Pancreas (tissue), 10 donors: Measurements from ENCODE around the gene RPL21. TPM values are rescaled to one million over a fixed set of nuclear protein-coding genes. Genes with fewer than 3 reads are reported as not detected.
A peak's percentile ranks its signal among the peaks of the same experiment; 100 is the strongest.
"Not testable (repeated sequence)": the region's sequence is repeated elsewhere in the genome, so short reads cannot be mapped to it uniquely, and the experiment has no call there.

ENCODE experiments used
- ATAC-seq, 4 donors: fragments of 200-7000 bp; cut with Tn5 transposase; one replicate each; pipeline versions ENCODE4 v1.8.0 to v1.9.1; 2020; ENCODE audit warnings: mild to moderate bottlenecking in 4 of 4, moderate library complexity in 4 of 4
- DNase-seq, 6 donors: peaks; one replicate each; pipeline ENCODE4 v3.0.0-alpha.2; 2020
- FAIRE-seq: peaks from 2 replicates; lab custom pipeline; 2012; peaks lifted over from hg19 to GRCh38; lab: Jason Lieb, UNC
- H3K27ac ChIP-seq, 4 donors: fragments of 200-600 bp; sonication (generic); 1 replicate in 3 of 4; 2 replicates in 1 of 4; pipeline versions ENCODE4 v1.5.0 to v1.8.0; 2020
- H3K27me3 ChIP-seq, 4 donors: fragments of 200-600 bp; one replicate each; pipeline ENCODE4 v1.8.0; 2021
- H3K36me3 ChIP-seq, 3 donors: fragments of 200-600 bp; sonication (generic) in 1 of 3; one replicate each; pipeline versions ENCODE4 v1.5.0 to v1.8.0; 2020 to 2021
- H3K4me1 ChIP-seq, 3 donors: fragments of 200-600 bp; one replicate each; pipeline ENCODE4 v1.8.0; 2021
- H3K4me3 ChIP-seq, 4 donors: fragments of 200-600 bp; sonication (generic) in 2 of 4; one replicate each; pipeline versions ENCODE4 v1.5.0 to v1.8.0; 2020 to 2021
- H3K9me3 ChIP-seq, 4 donors: fragments of 200-600 bp; one replicate each; pipeline ENCODE4 v1.8.0; 2021
- WGBS, 2 donors: extraction: QIAGEN DNeasy Blood & Tissue Kit; methylation state at CpG; one replicate each; pipeline ENCODE4 v1.1.7; 2013; 5-methylcytosine and 5-hydroxymethylcytosine counted together
- intact Hi-C, 3 donors: fragments of 100-400 bp; cut with DNase I; formaldehyde crosslinking; loops; one replicate each; pipeline versions ENCODE4 v1.11.1 to v1.14.2; 2022
- polyA plus RNA-seq, 2 donors: library from polyadenylated mRNA; stranded (reverse); fragments of 200-250 nt; gene quantifications; one replicate each; pipeline ENCODE4 v1.2.3, GENCODE V29; 2013
- total RNA-seq, 6 donors: library from RNA; stranded (reverse); fragmentation: NEBNext Ultra II Directional in 4 of 6; extraction: Animal tissue kit (Norgen Biotek cat#: 25700) in 4 of 6; gene quantifications; one replicate each; pipeline versions ENCODE4 v1.2.1 to v1.2.4, GENCODE V29; 2021 to 2023
- TF ChIP-seq, protein P1 (sequence below), 4 donors: fragments of 200-600 bp; sonication (generic) in 3 of 4; IDR thresholded peaks; one replicate each; pipeline versions ENCODE4 v1.5.0 to v1.8.0; 2021; ENCODE audit warnings: antibody characterized with exemption in 4 of 4
- donor health status: healthy with polysubstance abuse.
- donor health status: DM: no; HTN: no; CAD: no; lungs with moderate emphysema.
- donor health status: DM: no; HTN: no; CAD: no.
- donor health status: control.
- donor health status: control.
- donor health status: Bipolar disorder and iron deficiency.
- donor health status: DM: yes; HTN: yes; CAD: no.
- donor health status: DM: no; HTN: no; CAD: no.
- donor health status: DM: no; HTN: no; CAD: no.
- donor health status: DM: yes; HTN: yes; CAD: no.

The RPL21 gene
- total and polyA plus RNA-seq, 8 donors: 376 to 844 (median 686) TPM

DNA sequence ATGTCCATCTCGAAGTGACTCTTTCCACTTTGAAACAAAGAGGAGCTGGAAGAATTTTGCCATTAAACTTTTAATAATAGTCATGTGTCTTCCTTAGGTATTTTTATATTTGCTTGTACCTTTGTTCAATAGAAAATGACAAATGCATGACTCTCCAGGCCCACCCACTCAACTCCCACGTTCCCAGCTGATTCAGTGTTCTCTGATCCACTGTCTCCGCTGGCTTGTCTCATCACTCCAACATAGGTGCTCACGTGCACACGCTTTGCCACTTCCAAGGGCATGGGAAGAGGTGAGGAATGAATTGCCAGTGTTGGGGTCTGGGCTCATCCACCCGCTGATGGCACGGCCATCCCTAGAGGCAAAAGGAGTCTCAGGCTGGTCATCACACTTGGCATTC lies 43.7 kb downstream of the RPL21 start:
- ATAC-seq (no peak), FAIRE-seq (no peak)
- 70 to 84% methylated on average over 7 of the region's 7 CpGs for WGBS, 2 donors

DNA sequence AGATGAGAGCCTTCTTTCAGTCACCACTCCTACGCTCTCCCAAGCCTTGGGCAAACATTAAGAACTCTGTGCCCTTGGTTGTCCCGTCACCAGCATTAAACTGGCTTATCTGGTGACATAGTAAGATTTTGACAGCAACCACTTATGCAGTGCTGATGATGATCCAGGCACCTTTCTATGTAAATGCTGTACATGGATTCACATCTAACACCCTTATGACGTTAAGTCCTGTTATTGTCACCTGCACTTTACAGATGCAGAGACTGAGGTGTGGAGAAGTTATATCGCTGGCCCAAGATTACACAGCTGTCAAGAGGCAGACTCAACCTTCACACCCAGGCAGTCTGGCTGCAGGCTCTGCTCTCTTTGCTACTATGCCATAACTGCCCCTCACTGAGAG lies 44.3 kb downstream of the RPL21 start:
- Histone ChIP-seq H3K36me3 (no peaks in the 10 kb centered on the region), H3K27me3 (no peaks in the 10 kb centered on the region), H3K4me3 (no peak overlapping the region), H3K4me1 (no peaks in the 10 kb centered on the region), H3K9me3 (no peaks in the 10 kb centered on the region), H3K27ac (no peak overlapping the region)
- ATAC-seq (no peak), FAIRE-seq (no peak), DNase-seq (no peak)
- 63 to 71% methylated on average over 4 of the region's 4 CpGs for WGBS, 2 donors
- intact Hi-C loops: no loop called here
- TF ChIP-seq, protein P1, sequence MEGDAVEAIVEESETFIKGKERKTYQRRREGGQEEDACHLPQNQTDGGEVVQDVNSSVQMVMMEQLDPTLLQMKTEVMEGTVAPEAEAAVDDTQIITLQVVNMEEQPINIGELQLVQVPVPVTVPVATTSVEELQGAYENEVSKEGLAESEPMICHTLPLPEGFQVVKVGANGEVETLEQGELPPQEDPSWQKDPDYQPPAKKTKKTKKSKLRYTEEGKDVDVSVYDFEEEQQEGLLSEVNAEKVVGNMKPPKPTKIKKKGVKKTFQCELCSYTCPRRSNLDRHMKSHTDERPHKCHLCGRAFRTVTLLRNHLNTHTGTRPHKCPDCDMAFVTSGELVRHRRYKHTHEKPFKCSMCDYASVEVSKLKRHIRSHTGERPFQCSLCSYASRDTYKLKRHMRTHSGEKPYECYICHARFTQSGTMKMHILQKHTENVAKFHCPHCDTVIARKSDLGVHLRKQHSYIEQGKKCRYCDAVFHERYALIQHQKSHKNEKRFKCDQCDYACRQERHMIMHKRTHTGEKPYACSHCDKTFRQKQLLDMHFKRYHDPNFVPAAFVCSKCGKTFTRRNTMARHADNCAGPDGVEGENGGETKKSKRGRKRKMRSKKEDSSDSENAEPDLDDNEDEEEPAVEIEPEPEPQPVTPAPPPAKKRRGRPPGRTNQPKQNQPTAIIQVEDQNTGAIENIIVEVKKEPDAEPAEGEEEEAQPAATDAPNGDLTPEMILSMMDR (IDR thresholded peaks at IDR 0.05): no peak

More for the DNA sequence above, 43.7 kb downstream of the RPL21 start:
- intact Hi-C loops: no loop called here
- DNase-seq: no peak
- TF ChIP-seq, protein P1 (IDR thresholded peaks at IDR 0.05): no peak
- no peak overlapping the region for H3K27ac ChIP-seq
- H3K9me3 ChIP-seq: no peaks in the 10 kb centered on the region
- H3K36me3 ChIP-seq: no peaks in the 10 kb centered on the region
- H3K27me3 ChIP-seq: no peaks in the 10 kb centered on the region
- H3K4me1 ChIP-seq: no peaks in the 10 kb centered on the region
- H3K4me3 ChIP-seq: no peak overlapping the region

DNA sequence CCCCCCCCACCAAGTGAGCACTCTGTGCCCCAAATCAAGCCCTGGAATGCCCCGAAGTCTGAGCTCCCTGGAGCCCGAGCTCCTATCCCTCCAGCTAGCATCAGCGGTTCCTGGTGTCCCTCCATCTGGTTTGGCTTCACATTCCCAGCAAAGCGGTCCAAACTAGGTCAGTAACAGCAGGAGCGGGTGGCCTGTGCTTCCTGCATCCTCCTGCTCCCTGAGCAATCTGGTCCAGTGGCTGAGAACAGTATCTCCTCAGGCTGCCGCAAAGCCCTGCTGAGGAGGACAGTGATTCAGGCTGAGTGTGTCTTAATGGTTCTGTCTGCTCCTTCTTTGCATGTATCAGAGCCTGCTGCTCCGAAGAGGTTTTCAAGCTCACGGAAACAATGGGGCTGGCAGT lies 45.1 kb downstream of the RPL21 start:
- FAIRE-seq (no peak), ATAC-seq (no peak), DNase-seq (no peak)
- intact Hi-C loops: no loop called here
- Histone ChIP-seq H3K4me3 (no peak overlapping the region), H3K36me3 (no peaks in the 10 kb centered on the region), H3K27me3 (no peaks in the 10 kb centered on the region), H3K9me3 (no peaks in the 10 kb centered on the region), H3K27ac (no peak overlapping the region), H3K4me1 (no peaks in the 10 kb centered on the region)
- TF ChIP-seq, protein P1 (IDR thresholded peaks at IDR 0.05): no peak
- 82 to 83% methylated on average over 8 of the region's 8 CpGs for WGBS, 2 donors

DNA sequence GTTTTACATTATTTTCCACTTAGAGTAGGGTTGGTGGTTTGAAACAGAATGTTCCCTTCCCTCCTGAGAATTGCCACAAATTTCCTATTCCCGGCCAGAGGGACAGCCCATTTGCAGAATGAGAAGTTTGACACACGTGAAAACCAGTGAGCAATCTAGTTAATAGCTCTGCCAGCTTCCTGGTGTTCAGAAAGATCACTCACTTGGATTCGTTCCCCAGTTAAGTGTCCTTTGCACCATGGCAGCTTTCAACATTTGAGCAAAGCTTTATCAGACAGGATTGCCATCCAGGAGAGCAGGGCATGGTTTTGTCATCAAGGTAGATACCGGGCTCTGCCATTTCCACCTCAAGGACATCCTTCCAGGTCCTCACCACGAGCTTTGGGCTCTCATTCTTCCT lies 47.5 kb downstream of the RPL21 start:
- WGBS, 2 donors: 33 to 37% methylated on average over 5 of the region's 5 CpGs
- no peaks in the 10 kb centered on the region for H3K36me3 ChIP-seq
- intact Hi-C loops: no loop called here
- DNase-seq (no peak), FAIRE-seq (no peak), ATAC-seq (peak in 1 of 4 donors; percentile 24)
- no peak overlapping the region for H3K27ac ChIP-seq
- no peaks in the 10 kb centered on the region for H3K4me1 ChIP-seq
- TF ChIP-seq, protein P1 (IDR thresholded peaks at IDR 0.05): no peak
- no peaks in the 10 kb centered on the region for H3K9me3 ChIP-seq
- H3K27me3 ChIP-seq: no peaks in the 10 kb centered on the region
- H3K4me3 ChIP-seq: no peak overlapping the region

DNA sequence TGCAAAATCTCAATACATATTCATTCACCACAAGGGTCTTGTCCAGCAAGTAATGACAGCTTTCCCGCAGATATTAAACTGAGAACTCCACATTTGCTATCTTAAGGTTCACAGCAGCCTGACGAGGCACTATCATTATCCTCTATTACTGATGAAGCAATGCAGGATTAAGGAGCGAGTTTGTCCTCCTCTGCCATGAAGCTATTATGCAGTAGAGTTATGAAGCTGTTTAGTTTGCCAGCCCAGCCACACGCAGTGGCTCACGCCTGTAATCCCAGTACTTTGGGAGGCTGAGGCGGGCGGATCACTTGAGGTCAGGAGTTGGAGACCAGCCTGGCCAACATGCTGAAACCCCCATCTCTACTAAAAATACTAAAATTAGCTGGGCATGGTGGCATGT lies 49.0 kb downstream of the RPL21 start:
- 79 to 87% methylated on average over 7 of the region's 7 CpGs for WGBS, 2 donors
- DNase-seq, H3K27ac ChIP-seq, intact Hi-C loops, H3K4me3 ChIP-seq, H3K4me1 ChIP-seq, H3K36me3 ChIP-seq, H3K27me3 ChIP-seq, FAIRE-seq, H3K9me3 ChIP-seq, ATAC-seq: not testable (repeated sequence)
